ENCODE results near the gene DHDH. TPM values are rescaled to one million over a fixed set of nuclear protein-coding genes. Genes with fewer than 3 reads are reported as not detected.
A peak's percentile ranks its signal among the peaks of the same experiment; 100 is the strongest.

Gene DHDH
- total RNA-seq, 3 donors from 2014 or later (not counting 1 experiment from before 2014, with no cell fraction given), result not detected

- Histone ChIP-seq H3K27me3 (ENCODE audit: control insufficient read depth, insufficient read depth, low read length) (no peaks in the 10 kb centered on the region), H3K4me3 (ENCODE audit: low read length) (no peak overlapping the region), H3K36me3 (ENCODE audit: control insufficient read depth, insufficient read depth, low read length) (peaks cover 8% of the 10 kb centered on the region), H3K27ac (ENCODE audit: low read length) (peak overlapping the region; percentile 82), H3K4me1 (ENCODE audit: control insufficient read depth, insufficient read depth, low read length) (peaks cover 58% of the 10 kb centered on the region), H3K9me3 (ENCODE audit: control insufficient read depth, insufficient read depth, low read length) (no peaks in the 10 kb centered on the region)
- TF ChIP-seq CTCF (IDR thresholded peaks at IDR 0.05), result no peak
- Mint-ChIP-seq H3K4me3 (peak overlapping the region; percentile 54), H3K36me3 (no peaks in the 10 kb centered on the region), H3K27me3 (ENCODE audit: low read depth in 2 of 2) (no peaks in the 10 kb centered on the region), H3K27ac (peak overlapping the region; percentile 98 to 99), H3K9me3 (no peaks in the 10 kb centered on the region), H3K4me1 (peaks cover 51 to 58% of the 10 kb centered on the region in 2 donors)
- ATAC-seq (peak in 2 of 3 donors; percentile 42 to 66), DNase-seq (peak; percentile 56)
- intact Hi-C loops (cut with micrococcal nuclease), result loop anchor here (5.0 to 10.0 kb wide), 2 partner anchors 90 to 317 kb away; partner anchors contain the start of genes CA11 and PPP1R15A
- 30% methylated on average over 22 of the region's 22 CpGs for WGBS (ENCODE audit: insufficient coverage)
Measured at GRCh38 chr19:48962029-48962848, 28.7 kb downstream of the DHDH start.

- peak overlapping the region; percentile 82 for H3K27ac ChIP-seq (ENCODE audit: low read length)
- H3K4me3 ChIP-seq (ENCODE audit: low read length), result no peak overlapping the region
- H3K4me3 Mint-ChIP-seq, result peak overlapping the region; percentile 54
- H3K27ac Mint-ChIP-seq, result peak overlapping the region; percentile 98 to 99
- H3K36me3 ChIP-seq (ENCODE audit: control insufficient read depth, insufficient read depth, low read length), result peaks cover 8% of the 10 kb centered on the region
- WGBS (ENCODE audit: insufficient coverage), result 49% methylated on average over 4 of the region's 7 CpGs
- intact Hi-C loops (cut with micrococcal nuclease), result loop anchor here (5.0 to 10.0 kb wide), 2 partner anchors 91 to 318 kb away; partner anchors contain the start of genes CA11 and PPP1R15A
- H3K4me1 ChIP-seq (ENCODE audit: control insufficient read depth, insufficient read depth, low read length), result peaks cover 61% of the 10 kb centered on the region
- H3K9me3 Mint-ChIP-seq, result no peaks in the 10 kb centered on the region
- H3K27me3 Mint-ChIP-seq (ENCODE audit: low read depth in 2 of 2), result no peaks in the 10 kb centered on the region
- peaks cover 51 to 58% of the 10 kb centered on the region in 2 donors for H3K4me1 Mint-ChIP-seq
- ATAC-seq (no peak), DNase-seq (no peak)
- no peaks in the 10 kb centered on the region for H3K9me3 ChIP-seq (ENCODE audit: control insufficient read depth, insufficient read depth, low read length)
- H3K27me3 ChIP-seq (ENCODE audit: control insufficient read depth, insufficient read depth, low read length), result no peaks in the 10 kb centered on the region
- H3K36me3 Mint-ChIP-seq, result no peaks in the 10 kb centered on the region
- TF ChIP-seq CTCF (IDR thresholded peaks at IDR 0.05), result no peak
Measured at GRCh38 chr19:48962849-48963165, 29.3 kb downstream of the DHDH start.

- Mint-ChIP-seq H3K9me3 (no peaks in the 10 kb centered on the region), H3K27me3 (ENCODE audit: low read depth in 2 of 2) (no peaks in the 10 kb centered on the region), H3K27ac (peak overlapping the region; percentile 98 to 99), H3K4me3 (peak overlapping the region; percentile 86), H3K4me1 (peaks cover 51 to 63% of the 10 kb centered on the region in 2 donors), H3K36me3 (no peaks in the 10 kb centered on the region)
- Histone ChIP-seq H3K36me3 (ENCODE audit: control insufficient read depth, insufficient read depth, low read length) (peaks cover 11% of the 10 kb centered on the region), H3K27ac (ENCODE audit: low read length) (peak overlapping the region; percentile 82), H3K9me3 (ENCODE audit: control insufficient read depth, insufficient read depth, low read length) (no peaks in the 10 kb centered on the region), H3K4me3 (ENCODE audit: low read length) (no peak overlapping the region), H3K4me1 (ENCODE audit: control insufficient read depth, insufficient read depth, low read length) (peaks cover 68% of the 10 kb centered on the region), H3K27me3 (ENCODE audit: control insufficient read depth, insufficient read depth, low read length) (no peaks in the 10 kb centered on the region)
- no peak for TF ChIP-seq CTCF (IDR thresholded peaks at IDR 0.05)
- intact Hi-C loops (cut with micrococcal nuclease), result loop anchor here (5.0 to 10.0 kb wide), 2 partner anchors 91 to 319 kb away; partner anchors contain the start of genes CA11 and PPP1R15A
- peak in 1 of 3 donors; percentile 33 for ATAC-seq
- 12% methylated on average over 26 of the region's 28 CpGs for WGBS (ENCODE audit: insufficient coverage)
- peak; percentile 66 to 68 for DNase-seq
Measured at GRCh38 chr19:48963371-48964204, 30.1 kb downstream of the DHDH start.
